KMS-11 (cell line): ENCODE measurements around the gene DDRGK1.
A peak's percentile ranks its signal among the peaks of the same experiment; 100 is the strongest.

Source experiments
- H2AFZ ChIP-seq: fragments of 200-600 bp; sonication (generic); 2 replicates; pipeline ENCODE4 v1.6.1; 2016; ENCODE audit warnings: antibody characterized with exemption, mixed run types, low read depth
- H3K27ac ChIP-seq: fragments of 200-600 bp; sonication (generic); 2 replicates; pipeline ENCODE4 v1.6.1; 2016; ENCODE audit warnings: mild to moderate bottlenecking, mixed run types
- H3K27me3 ChIP-seq: fragments of 200-600 bp; sonication (generic); 2 replicates; pipeline ENCODE4 v1.6.1; 2017; ENCODE audit warnings: mild to moderate bottlenecking, low read depth, mixed run types, moderate library complexity; ENCODE audit not compliant: insufficient read depth
- H3K36me3 ChIP-seq: fragments of 200-600 bp; sonication (generic); 2 replicates; pipeline ENCODE4 v1.6.1; 2017; ENCODE audit warnings: mild to moderate bottlenecking, mixed run types; ENCODE audit not compliant: insufficient read depth
- H3K4me1 ChIP-seq: fragments of 200-600 bp; sonication (generic); 2 replicates; pipeline ENCODE4 v1.6.1; 2016; ENCODE audit warnings: mild to moderate bottlenecking, low read depth, mixed run types; ENCODE audit not compliant: poor library complexity, severe bottlenecking
- H3K4me2 ChIP-seq: fragments of 200-600 bp; sonication (generic); 2 replicates; pipeline ENCODE4 v1.7.0; 2016; ENCODE audit warnings: mild to moderate bottlenecking, mixed run types
- H3K4me3 ChIP-seq: fragments of 200-600 bp; sonication (generic); IDR thresholded peaks from 2 replicates; pipeline ENCODE4 v1.6.1; 2017; ENCODE audit warnings: low read depth, low read length, mixed read lengths; ENCODE audit not compliant: insufficient read depth
- H3K79me2 ChIP-seq: fragments of 200-600 bp; sonication (generic); 2 replicates; pipeline ENCODE4 v1.6.1; 2016; ENCODE audit warnings: low read depth, mixed run types; ENCODE audit not compliant: insufficient read depth
- H3K9ac ChIP-seq: fragments of 200-600 bp; sonication (generic); 2 replicates; pipeline ENCODE4 v1.6.1; 2016; ENCODE audit warnings: mild to moderate bottlenecking, mixed run types
- H4K20me1 ChIP-seq: fragments of 200-600 bp; sonication (generic); 2 replicates; pipeline ENCODE4 v1.6.1; 2016; ENCODE audit warnings: mild to moderate bottlenecking, mixed run types; ENCODE audit not compliant: insufficient read depth
- CTCF ChIP-seq: fragments of 200-600 bp; sonication (generic); conservative IDR thresholded peaks from 2 replicates; pipeline ENCODE4 v1.6.1; 2017; ENCODE audit warnings: low read depth, mild to moderate bottlenecking, antibody characterized with exemption, low read length, moderate library complexity, mixed read lengths

DDRGK1 gene

DNA sequence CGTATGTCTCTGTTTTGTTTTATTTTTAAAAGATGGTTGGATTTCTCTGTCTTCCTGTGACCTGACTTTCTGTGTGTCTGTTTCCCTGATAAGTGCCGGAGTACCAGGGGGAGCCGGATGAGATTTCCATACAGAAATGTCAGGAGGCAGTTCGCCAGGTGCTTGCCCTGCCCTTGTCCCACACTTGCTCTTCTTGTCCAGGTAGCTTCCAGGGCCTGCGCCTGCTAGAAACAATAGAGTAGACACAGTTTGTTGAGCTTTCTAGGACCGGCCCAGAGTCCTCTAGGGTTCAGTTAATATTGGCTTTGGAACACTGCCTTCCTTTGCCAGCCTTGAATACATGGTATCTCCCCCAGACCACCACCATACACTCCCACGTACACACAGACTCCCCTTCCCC lies 8.7 kb upstream of the DDRGK1 start:
- no peak overlapping the region for H3K4me3 ChIP-seq
- H3K36me3 ChIP-seq: no peaks in the 10 kb centered on the region
- no peak overlapping the region for H2AFZ ChIP-seq
- H4K20me1 ChIP-seq: no peaks in the 10 kb centered on the region
- no peaks in the 10 kb centered on the region for H3K4me1 ChIP-seq
- H3K4me2 ChIP-seq: no peak overlapping the region
- H3K27me3 ChIP-seq: no peaks in the 10 kb centered on the region
- H3K27ac ChIP-seq: no peak overlapping the region
- no peak for TF ChIP-seq CTCF
- no peak overlapping the region for H3K9ac ChIP-seq
- peaks cover 18% of the 10 kb centered on the region; the same call in 1 of the 2 replicates for H3K79me2 ChIP-seq

- no peak overlapping the region for H3K27ac ChIP-seq
- H3K4me3 ChIP-seq: no peak overlapping the region
- TF ChIP-seq CTCF: no peak
- no peaks in the 10 kb centered on the region for H3K36me3 ChIP-seq
- no peaks in the 10 kb centered on the region for H3K27me3 ChIP-seq
- no peaks in the 10 kb centered on the region for H4K20me1 ChIP-seq
- peak overlapping the region; percentile 75; the same call in 1 of the 2 replicates for H2AFZ ChIP-seq
- peaks cover 18% of the 10 kb centered on the region; the same call in 1 of the 2 replicates for H3K79me2 ChIP-seq
- H3K4me1 ChIP-seq: no peaks in the 10 kb centered on the region
- peak overlapping the region; percentile 80; the same call in 1 of the 2 replicates for H3K9ac ChIP-seq
- H3K4me2 ChIP-seq: peak overlapping the region; percentile 91
Measured at GRCh38 chr20:3210346-3210745, 5.9 kb upstream of the DDRGK1 start.

- H3K4me1 ChIP-seq: no peaks in the 10 kb centered on the region
- peak overlapping the region; percentile 91 for H3K4me2 ChIP-seq
- H3K36me3 ChIP-seq: no peaks in the 10 kb centered on the region
- H4K20me1 ChIP-seq: no peaks in the 10 kb centered on the region
- no peaks in the 10 kb centered on the region for H3K27me3 ChIP-seq
- peak overlapping the region; percentile 80 for H3K9ac ChIP-seq
- H3K27ac ChIP-seq: peak overlapping the region; percentile 45; the same call in 1 of the 2 replicates
- H2AFZ ChIP-seq: peak overlapping the region; percentile 75
- peaks cover 18% of the 10 kb centered on the region; the same call in 1 of the 2 replicates for H3K79me2 ChIP-seq
- TF ChIP-seq CTCF: no peak
- H3K4me3 ChIP-seq: no peak overlapping the region
Measured at GRCh38 chr20:3209946-3210317, 5.5 kb upstream of the DDRGK1 start.

DNA sequence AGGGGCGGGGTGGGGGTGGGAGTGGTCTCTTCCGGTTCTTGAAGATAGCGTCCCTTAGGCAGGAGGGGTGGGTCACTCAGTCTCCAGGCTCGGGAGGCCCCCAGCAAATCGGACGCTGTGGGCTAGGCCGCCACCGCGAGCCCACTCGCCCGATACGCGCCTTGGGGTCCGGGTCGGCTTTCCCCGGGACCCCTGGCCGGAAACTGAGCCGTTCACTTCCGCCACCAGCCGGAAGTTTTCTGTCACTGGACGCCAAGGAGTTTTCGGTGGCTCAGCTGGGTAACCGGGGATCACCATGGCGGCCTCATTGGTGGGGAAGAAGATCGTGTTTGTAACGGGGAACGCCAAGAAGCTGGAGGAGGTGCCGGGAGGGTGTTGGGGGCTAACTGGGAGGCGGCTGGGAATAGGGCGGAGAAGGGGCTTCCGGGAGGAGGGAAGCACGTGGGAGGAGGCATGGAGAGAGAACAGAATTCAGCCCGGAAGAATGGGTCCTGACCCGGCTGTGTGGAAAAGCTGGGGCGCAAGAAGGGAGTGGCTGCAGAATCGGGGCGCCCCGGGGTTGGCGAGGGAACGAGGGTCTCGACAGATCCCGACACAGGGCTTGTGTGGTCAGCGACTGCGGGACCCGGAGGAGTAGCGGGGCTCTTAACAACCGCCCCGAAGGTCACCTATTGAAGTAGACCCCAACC lies 4.9 kb upstream of the DDRGK1 start, which contains the start of gene ITPA:
Gene ITPA (plus strand): TSS at position 242 of the 689 bp plus-strand sequence. CDS start 54 bp downstream, at position 296.
- no peaks in the 10 kb centered on the region for H4K20me1 ChIP-seq
- peak within 1 kb of the TSS; percentile 75 for H2AFZ ChIP-seq
- peak within 1 kb of the TSS; percentile 80 for H3K9ac ChIP-seq
- H3K4me3 ChIP-seq: no peak within 1 kb of the TSS
- peaks cover 18% of the 10 kb centered on the region; the same call in 1 of the 2 replicates for H3K79me2 ChIP-seq
- H3K36me3 ChIP-seq: no peaks in the 10 kb centered on the region
- peaks cover 3% of the 10 kb centered on the region for H3K4me1 ChIP-seq
- H3K4me2 ChIP-seq: peak within 1 kb of the TSS; percentile 91
- no peak for TF ChIP-seq CTCF
- no peaks in the 10 kb centered on the region for H3K27me3 ChIP-seq
- H3K27ac ChIP-seq: peak within 1 kb of the TSS; percentile 45
